ENCODE data around the gene CCNJ.
"Not testable (repeated sequence)": the region's sequence is repeated elsewhere in the genome, so short reads cannot be mapped to it uniquely, and the experiment has no call there.

GRCh38 chr10:96047925-96048324 is 4.5 kb downstream of the CCNJ start:
- TF ChIP-seq CTCF (conservative IDR thresholded peaks at IDR 0.05 in 1 of 2, IDR thresholded peaks at IDR 0.05 in 1 of 2; ENCODE audit: low read depth in 1 of 2, low read length in 2 of 2); EZH2 (IDR thresholded peaks at IDR 0.05; ENCODE audit: low read length, missing control alignments): not testable (repeated sequence)
